ENCODE data around the gene MSH2. TPM values are rescaled to one million over a fixed set of nuclear protein-coding genes. Genes with fewer than 3 reads are reported as not detected.

Gene MSH2
- total RNA-seq, 4 donors from 2014 or later, result 8.2 to 15.3 (median 14.2) TPM

DNA sequence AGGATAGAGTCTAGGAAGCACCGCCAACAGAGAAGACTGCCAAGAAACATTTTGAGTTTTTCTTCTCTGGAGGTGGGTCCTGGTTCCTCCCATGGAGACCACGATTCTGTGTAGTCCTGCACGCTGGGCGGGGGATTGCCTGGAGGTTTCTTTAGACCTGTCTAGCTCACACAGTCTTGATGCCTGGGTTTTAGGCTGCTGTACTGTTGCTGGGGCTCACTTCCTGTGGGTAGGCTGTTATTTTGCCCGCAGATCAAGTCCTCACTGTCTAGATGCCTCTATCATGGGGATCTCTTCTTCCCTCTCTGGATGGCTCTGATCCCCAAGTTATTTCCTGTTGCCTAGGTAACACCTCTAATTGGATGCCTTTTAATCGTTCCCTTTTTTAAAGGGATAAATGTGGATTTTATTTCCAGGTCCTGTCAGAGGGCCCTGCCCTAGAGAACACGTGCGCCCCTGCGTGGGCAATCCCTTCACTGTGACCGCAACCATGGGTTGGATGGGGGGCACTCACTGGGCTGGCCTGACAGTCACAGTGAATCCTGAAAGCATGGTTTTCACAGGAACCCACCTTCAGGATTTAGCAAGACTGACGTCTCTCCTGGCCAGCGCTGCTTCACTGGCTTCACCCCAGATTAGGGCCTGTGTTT, 115.7 kb downstream of the MSH2 start:
- H3K36me3 ChIP-seq, result peaks cover 0 to 6% (median 0%) of the 10 kb centered on the region in 3 donors
- no peaks in the 10 kb centered on the region for H3K27me3 ChIP-seq
- WGBS, 2 donors, result 85 to 89% methylated on average over 12 of the region's 12 CpGs
- H3K4me3 ChIP-seq, result no peak overlapping the region
- H3K4me1 ChIP-seq, result peaks cover 0 to 18% (median 3%) of the 10 kb centered on the region in 4 donors
- TF ChIP-seq EP300 (IDR thresholded peaks at IDR 0.05) (no peak), POLR2A (IDR thresholded peaks at IDR 0.05) (no peak)
- TF ChIP-seq, protein P1, sequence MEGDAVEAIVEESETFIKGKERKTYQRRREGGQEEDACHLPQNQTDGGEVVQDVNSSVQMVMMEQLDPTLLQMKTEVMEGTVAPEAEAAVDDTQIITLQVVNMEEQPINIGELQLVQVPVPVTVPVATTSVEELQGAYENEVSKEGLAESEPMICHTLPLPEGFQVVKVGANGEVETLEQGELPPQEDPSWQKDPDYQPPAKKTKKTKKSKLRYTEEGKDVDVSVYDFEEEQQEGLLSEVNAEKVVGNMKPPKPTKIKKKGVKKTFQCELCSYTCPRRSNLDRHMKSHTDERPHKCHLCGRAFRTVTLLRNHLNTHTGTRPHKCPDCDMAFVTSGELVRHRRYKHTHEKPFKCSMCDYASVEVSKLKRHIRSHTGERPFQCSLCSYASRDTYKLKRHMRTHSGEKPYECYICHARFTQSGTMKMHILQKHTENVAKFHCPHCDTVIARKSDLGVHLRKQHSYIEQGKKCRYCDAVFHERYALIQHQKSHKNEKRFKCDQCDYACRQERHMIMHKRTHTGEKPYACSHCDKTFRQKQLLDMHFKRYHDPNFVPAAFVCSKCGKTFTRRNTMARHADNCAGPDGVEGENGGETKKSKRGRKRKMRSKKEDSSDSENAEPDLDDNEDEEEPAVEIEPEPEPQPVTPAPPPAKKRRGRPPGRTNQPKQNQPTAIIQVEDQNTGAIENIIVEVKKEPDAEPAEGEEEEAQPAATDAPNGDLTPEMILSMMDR (IDR thresholded peaks at IDR 0.05), result no peak
- no peak overlapping the region for H3K27ac ChIP-seq
- H3K9me3 ChIP-seq, result no peaks in the 10 kb centered on the region
- DNase-seq (ENCODE audit: low spot score in 2 of 2), result no peak

DNA sequence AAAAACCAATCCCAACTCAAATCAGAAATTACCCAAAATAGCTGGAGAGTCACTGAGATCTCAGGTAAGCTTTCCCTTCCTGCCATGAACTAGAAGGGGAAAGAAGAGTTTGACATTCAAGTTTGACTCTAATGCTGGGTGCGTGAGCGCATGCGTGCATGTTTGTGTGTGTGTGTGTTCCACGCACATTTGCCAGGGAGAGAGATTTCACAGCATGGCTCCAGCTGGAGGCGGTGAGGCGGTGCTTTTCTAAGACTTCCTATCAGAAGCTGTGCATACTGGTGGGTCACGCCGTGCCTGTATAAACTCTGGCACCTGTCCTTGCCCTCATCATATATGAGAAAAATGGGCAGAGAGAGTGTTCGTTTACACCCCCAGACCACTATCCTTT, 116.2 kb downstream of the MSH2 start:
- Histone ChIP-seq H3K27ac (peak overlapping the region in 1 of 4 donors; percentile 17), H3K4me1 (peaks cover 0 to 18% (median 3%) of the 10 kb centered on the region in 4 donors)
- 92 to 93% methylated on average over 9 of the region's 9 CpGs for WGBS, 2 donors

DNA sequence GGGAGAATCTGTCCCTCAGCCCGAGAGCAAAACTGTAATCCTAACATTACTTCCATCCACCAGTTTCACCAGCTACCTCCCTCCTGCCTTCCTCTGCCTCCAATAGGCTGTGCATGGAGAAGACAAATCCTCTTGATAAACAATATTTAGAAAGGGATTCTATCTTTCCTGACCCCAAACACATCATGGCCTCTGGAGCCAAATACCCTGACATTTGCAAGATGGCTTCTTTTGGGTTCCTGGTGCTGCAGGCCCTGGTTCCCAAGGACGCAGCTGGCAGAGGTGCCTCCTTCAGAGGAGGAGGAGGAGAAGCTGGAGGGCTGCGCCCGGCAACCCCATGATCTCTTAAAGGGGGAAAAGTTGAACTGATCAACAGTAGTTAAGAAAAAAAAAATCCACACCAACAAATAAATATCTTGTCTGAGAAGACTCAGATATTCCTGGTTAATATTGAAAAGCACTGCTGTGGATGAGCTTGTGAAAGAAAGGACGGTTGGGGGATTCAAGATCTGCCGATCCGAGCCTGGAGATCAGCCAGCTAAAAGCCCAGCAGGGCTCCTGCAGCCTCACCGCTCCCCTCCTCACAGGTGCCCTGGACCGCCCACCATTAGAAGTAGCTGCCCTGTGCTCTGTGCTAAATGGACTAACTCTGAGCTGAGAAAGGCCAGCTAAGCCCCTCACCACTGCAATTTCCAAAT, 116.8 kb downstream of the MSH2 start:
- no peak overlapping the region for H3K4me3 ChIP-seq
- H3K27ac ChIP-seq, result peak overlapping the region in 1 of 4 donors; percentile 43
- H3K27me3 ChIP-seq, result no peaks in the 10 kb centered on the region
- H3K36me3 ChIP-seq, result no peaks in the 10 kb centered on the region
- no peaks in the 10 kb centered on the region for H3K9me3 ChIP-seq
- 83 to 87% methylated on average over 9 of the region's 9 CpGs for WGBS, 2 donors
- peaks cover 0 to 18% (median 3%) of the 10 kb centered on the region in 4 donors for H3K4me1 ChIP-seq
- TF ChIP-seq, protein P1 (IDR thresholded peaks at IDR 0.05), result no peak
- TF ChIP-seq EP300 (IDR thresholded peaks at IDR 0.05), result no peak
- no peak for TF ChIP-seq POLR2A (IDR thresholded peaks at IDR 0.05)
- no peak for DNase-seq (ENCODE audit: low spot score in 2 of 2)

More for the DNA sequence above, 116.2 kb downstream of the MSH2 start:
- no peaks in the 10 kb centered on the region for H3K27me3 ChIP-seq
- no peak for DNase-seq (ENCODE audit: low spot score in 2 of 2)
- H3K4me3 ChIP-seq, result no peak overlapping the region
- TF ChIP-seq POLR2A (IDR thresholded peaks at IDR 0.05), result no peak
- no peak for TF ChIP-seq EP300 (IDR thresholded peaks at IDR 0.05)
- TF ChIP-seq, protein P1 (IDR thresholded peaks at IDR 0.05), result no peak
- peaks cover 0 to under 1% (median 0%) of the 10 kb centered on the region in 3 donors for H3K36me3 ChIP-seq
- no peaks in the 10 kb centered on the region for H3K9me3 ChIP-seq

DNA sequence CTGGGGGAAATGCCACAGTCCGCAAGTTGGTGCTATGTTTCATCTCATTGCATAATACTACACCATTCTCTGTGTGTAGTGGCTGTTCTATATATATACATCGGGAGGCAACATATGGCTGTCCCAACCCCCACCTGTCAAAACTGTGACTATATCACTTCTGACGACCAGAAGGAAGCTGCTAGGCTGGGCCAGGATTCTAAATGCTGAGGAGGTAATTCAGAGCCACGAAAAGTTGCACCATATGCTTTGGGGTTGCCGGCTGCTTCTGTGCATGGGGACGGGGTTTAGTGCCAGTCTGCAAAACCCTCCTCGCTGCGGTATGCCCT, 117.3 kb downstream of the MSH2 start:
- 50 to 53% methylated on average over 7 to 8 of the region's 8 CpGs for WGBS, 2 donors
- Histone ChIP-seq H3K36me3 (no peaks in the 10 kb centered on the region), H3K27me3 (no peaks in the 10 kb centered on the region), H3K9me3 (no peaks in the 10 kb centered on the region), H3K27ac (peak overlapping the region in 1 of 4 donors; percentile 43), H3K4me3 (peak overlapping the region in 2 of 4 donors; percentile 47 to 48), H3K4me1 (peaks cover 0 to 18% (median 3%) of the 10 kb centered on the region in 4 donors)
- DNase-seq (ENCODE audit: low spot score in 2 of 2), result no peak
- TF ChIP-seq POLR2A (IDR thresholded peaks at IDR 0.05) (no peak), EP300 (IDR thresholded peaks at IDR 0.05) (no peak)
- TF ChIP-seq, protein P1 (IDR thresholded peaks at IDR 0.05), result no peak

Data from tibial nerve (tissue), 4 donors.